ENCODE results near the gene TMSB15C. TPM values are rescaled to one million over a fixed set of nuclear protein-coding genes. Genes with fewer than 3 reads are reported as not detected.
"Not testable (repeated sequence)": the region's sequence is repeated elsewhere in the genome, so short reads cannot be mapped to it uniquely, and the experiment has no call there.

The TMSB15C gene
- total RNA-seq, 1 donor, result 3.9 TPM

DNA sequence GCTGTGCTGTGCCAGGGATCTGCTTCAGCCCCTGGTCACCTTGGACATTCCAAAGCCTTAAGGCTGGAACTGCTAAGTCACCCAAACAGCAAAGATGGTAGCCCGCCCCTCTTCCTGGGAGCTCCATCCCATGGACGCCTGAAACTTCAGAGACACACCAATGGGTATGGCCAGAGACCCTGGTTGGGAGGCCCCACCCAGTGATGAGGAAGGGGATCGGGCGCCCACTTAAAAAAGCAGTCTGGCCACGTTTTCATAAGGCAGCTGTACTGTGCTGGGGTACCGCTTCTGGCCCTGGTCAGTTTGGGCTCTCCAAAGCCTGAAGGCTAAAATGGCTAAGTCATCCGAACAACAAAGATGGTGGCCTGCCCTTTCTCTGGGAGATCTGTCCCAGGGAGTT is 9.4 kb upstream of the TMSB15C start:
- Histone ChIP-seq H3K9me3 (ENCODE audit: low read depth, low read length) (no peaks in the 10 kb centered on the region), H3K4me3 (ENCODE audit: low read length) (no peak overlapping the region), H3K27me3 (ENCODE audit: insufficient read depth, low read length) (no peaks in the 10 kb centered on the region), H3K4me1 (ENCODE audit: insufficient read depth, low read length) (no peaks in the 10 kb centered on the region)

DNA sequence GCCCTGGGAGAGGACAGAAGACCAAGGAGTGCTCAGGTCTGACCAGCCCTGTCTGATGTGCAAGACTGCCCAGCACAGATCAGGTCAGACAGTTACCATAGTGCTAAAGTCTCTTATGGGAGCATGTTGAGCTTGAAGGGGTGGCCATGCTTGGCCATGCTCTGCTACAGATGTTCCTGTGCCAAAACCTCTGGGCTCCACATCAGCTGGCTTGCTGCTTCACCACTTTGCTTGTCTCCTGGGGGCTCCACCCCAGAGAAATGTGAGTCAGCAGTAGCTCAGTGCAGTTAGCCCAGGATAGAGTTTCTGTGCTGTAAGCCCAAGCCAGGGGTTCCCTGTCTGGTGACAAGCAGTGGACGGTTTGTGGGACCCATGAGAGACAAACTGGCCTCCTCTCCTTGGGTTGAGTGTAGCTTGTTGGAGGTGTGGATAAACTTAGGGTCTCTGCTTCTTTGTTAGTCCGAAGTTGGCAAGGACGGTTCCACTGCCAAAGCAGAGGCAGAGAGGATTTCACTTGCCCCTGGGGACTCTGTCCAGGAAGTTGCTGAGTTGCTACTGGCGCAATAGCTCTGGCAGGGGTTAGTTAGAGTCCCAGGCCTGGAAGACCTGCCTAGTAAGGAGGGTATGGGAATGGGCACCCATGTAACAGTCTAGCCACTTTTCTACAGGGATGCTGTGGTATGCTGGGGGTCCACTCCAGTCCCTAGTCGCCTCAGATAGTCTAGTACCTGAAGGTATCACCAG is 8.7 kb upstream of the TMSB15C start:
- no peaks in the 10 kb centered on the region for H3K9me3 ChIP-seq (ENCODE audit: low read depth, low read length)
- no peaks in the 10 kb centered on the region for H3K4me1 ChIP-seq (ENCODE audit: insufficient read depth, low read length)
- H3K27me3 ChIP-seq (ENCODE audit: insufficient read depth, low read length), result no peaks in the 10 kb centered on the region
- no peak overlapping the region for H3K4me3 ChIP-seq (ENCODE audit: low read length)

DNA sequence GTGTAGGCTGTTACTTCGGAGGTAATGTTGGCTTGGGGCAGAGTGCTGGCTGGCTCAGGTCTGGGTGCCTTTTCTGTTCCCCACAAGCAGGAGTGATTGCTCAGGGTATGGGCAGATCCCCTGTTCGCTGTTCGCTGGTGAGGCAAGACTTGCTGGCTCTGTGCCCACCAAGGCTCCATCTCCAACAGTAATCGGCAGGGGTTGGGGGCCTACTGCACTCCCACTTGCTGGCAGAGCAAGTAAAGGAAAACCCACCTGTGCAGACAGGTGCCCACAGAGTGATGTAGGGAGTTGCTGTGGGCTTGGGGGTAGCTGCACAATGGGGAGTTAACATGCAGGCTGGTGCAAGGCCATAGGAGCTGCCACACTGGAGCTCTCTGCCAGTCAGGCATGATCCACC is 8.0 kb upstream of the TMSB15C start:
- Histone ChIP-seq H3K9me3 (ENCODE audit: low read depth, low read length) (no peaks in the 10 kb centered on the region), H3K27me3 (ENCODE audit: insufficient read depth, low read length) (no peaks in the 10 kb centered on the region)

DNA sequence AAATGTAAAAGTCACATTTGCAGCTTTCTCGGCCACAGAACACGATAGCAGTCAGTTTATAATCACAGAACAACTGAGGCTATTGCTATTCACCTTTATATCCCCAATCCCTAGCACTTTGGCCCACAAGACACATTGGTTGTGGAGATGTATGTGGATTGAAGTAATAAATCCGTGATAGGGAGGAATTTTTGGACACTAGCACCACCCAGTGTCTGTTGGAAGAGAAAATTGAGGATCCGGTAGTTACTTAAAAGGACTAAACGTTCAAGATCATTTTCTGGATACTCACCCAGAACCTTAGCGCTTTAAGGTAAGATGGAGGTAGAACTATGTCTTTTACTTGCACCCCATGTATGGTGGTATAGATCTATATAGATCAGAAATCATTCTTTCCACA is 1.8 kb upstream of the TMSB15C start:
- not testable (repeated sequence) for H3K9me3 ChIP-seq (ENCODE audit: low read depth, low read length); H3K4me1 ChIP-seq (ENCODE audit: insufficient read depth, low read length); H3K4me3 ChIP-seq (ENCODE audit: low read length); H3K27me3 ChIP-seq (ENCODE audit: insufficient read depth, low read length)

More for the DNA sequence above, 8.0 kb upstream of the TMSB15C start:
- H3K4me1 ChIP-seq (ENCODE audit: insufficient read depth, low read length), result no peaks in the 10 kb centered on the region
- H3K4me3 ChIP-seq (ENCODE audit: low read length), result no peak overlapping the region

DNA sequence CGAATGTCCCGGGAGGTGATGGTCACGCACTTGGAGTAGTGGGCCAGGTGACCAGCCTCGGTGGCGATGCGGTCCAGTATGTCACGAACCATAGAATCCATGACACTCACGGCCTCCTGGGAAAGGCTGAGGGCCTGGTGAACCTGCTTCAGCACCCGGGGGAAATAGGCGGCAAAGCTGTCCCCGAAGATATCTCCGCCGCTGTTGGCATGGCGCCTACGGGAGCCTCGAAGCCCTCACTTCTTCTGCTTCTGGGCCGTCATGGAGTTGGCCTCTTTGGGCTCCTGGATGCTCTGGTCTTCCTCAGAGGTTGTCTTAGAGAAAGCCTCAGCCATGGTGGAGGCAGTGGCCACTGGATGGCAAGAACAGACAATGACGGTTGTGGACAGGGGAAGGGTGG is 13.4 kb downstream of the TMSB15C start:
- not testable (repeated sequence) for H3K4me1 ChIP-seq (ENCODE audit: insufficient read depth, low read length); H3K27me3 ChIP-seq (ENCODE audit: insufficient read depth, low read length); H3K4me3 ChIP-seq (ENCODE audit: low read length); H3K9me3 ChIP-seq (ENCODE audit: low read depth, low read length)

DNA sequence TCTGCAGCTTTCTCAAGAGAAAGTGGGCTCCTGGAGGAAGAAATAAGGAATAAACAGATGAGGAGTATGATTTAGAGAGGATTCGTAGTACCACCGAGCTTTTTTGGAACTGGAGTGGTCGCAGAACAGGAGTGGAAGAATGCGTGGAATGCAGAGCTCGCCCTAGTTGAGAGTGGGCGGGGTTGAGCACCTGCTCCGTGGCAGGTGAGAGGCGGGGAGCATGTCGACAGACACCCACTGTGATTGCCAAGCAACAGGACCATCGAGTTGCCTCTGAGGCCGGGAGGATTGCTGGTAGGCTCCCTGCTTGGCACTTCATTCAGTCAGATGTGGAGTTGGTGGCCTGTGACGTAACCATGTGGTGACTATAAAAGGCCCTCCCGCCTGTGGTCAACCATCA is 21.1 kb downstream of the TMSB15C start:
- not testable (repeated sequence) for H3K27me3 ChIP-seq (ENCODE audit: insufficient read depth, low read length); H3K9me3 ChIP-seq (ENCODE audit: low read depth, low read length); H3K4me1 ChIP-seq (ENCODE audit: insufficient read depth, low read length); H3K4me3 ChIP-seq (ENCODE audit: low read length)

DNA sequence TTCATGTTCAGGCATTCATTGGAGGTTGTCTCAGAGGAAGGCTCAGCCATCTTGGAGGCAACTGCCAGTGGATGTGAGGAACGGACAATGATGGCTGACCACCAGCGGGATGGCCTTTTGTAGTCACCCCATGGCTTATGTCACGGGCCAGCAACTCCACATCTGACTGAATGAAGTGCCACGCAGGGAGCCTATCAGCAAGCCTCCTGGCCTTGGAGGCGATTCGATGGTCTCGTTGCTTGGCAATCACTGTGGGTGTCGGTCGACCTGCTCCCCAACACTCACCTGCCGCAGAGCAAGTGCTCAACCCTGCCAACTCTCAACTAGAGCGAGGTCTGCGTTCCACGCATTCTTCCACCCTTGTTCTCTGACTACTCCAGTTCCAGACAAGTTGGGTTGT is 28.9 kb downstream of the TMSB15C start:
- Histone ChIP-seq H3K27me3 (ENCODE audit: insufficient read depth, low read length) (no peaks in the 10 kb centered on the region), H3K4me1 (ENCODE audit: insufficient read depth, low read length) (no peaks in the 10 kb centered on the region), H3K9me3 (ENCODE audit: low read depth, low read length) (no peaks in the 10 kb centered on the region), H3K4me3 (ENCODE audit: low read length) (no peak overlapping the region)

DNA sequence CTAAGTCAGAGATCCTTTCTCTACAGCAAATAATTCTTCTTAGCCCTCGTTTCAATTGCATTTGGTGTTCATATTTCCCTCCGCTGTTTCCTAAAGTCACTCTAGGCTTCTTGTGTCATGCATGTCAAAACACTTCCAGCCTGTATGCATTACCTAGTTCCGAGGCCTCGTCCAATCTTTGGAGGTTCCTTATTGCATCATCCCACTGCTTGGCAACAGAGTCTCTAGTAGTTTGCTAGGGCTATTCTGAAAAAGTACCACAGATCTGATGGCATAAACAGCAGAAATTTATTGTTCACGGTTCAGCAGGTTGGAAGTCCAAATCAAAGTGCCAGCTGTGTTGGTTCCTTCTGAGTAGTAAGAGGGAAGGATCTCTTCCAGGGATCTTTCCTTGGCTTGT is 30.4 kb downstream of the TMSB15C start:
- H3K4me1 ChIP-seq (ENCODE audit: insufficient read depth, low read length), result no peaks in the 10 kb centered on the region
- no peaks in the 10 kb centered on the region for H3K27me3 ChIP-seq (ENCODE audit: insufficient read depth, low read length)
- no peak overlapping the region for H3K4me3 ChIP-seq (ENCODE audit: low read length)
- no peaks in the 10 kb centered on the region for H3K9me3 ChIP-seq (ENCODE audit: low read depth, low read length)

DNA sequence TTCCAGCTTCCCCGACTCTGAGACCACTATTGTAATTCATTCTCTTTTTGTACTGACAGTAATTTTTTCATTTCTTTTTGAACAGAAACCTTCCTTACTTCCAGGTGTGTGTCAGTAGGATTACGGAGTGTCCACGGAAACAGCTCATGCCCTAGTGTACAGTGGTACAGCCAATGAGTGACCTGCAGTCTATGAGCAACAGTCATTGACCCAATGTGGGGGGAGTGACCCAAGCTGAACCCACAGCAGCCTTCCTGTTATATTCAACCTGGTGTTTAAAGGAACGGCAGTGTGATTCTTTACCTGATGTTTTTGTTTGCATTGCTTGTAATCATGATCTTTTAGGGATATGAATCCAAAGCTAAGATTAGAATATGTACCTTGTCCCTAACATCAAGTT is 35.0 kb downstream of the TMSB15C start:
- Histone ChIP-seq H3K4me3 (ENCODE audit: low read length) (no peak overlapping the region), H3K27me3 (ENCODE audit: insufficient read depth, low read length) (no peaks in the 10 kb centered on the region), H3K9me3 (ENCODE audit: low read depth, low read length) (no peaks in the 10 kb centered on the region), H3K4me1 (ENCODE audit: insufficient read depth, low read length) (no peaks in the 10 kb centered on the region)

DNA sequence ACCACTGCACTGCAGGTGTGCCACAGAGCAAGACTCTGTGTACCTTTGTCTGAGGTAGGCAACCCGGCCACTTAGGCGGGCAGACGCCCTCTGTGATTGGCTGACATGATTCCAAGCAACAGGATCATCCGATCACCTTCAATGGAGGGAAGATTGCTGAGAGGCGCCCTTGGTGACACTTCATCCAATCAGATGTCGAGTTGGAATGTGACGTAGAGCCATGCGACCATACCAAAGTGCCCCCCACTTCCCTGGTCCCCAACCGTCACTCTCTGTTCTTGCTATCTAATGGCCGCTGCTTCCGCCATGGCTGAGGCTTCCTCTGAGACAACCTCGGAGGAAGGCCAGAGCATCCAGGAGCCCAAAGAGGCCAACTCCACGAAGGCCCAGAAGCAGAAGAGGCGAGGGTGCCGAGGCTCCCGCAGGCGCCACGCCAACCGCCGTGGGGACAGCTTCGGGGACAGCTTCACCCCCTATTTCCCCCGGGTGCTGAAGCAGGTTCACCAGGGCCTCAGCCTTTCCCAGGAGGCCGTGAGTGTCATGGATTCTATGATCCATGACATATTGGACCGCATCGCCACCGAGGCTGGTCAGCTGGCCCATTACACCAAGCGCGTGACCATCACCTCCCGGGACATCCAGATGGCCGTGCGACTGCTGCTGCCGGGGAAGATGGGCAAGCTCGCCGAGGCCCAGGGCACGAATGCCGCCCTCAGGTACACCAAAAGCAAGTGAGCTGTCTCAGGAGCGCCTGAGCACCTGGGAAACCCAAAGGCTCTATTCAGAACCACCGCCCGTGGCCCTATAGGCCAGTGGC is 36.1 kb downstream of the TMSB15C start, which contains the start of gene H2BW2:
Gene H2BW2, plus strand, starts transcription at position 268 of the 817 bp plus-strand sequence. Its CDS starts 39 bp downstream, at position 307.
- no peaks in the 10 kb centered on the region for H3K4me1 ChIP-seq (ENCODE audit: insufficient read depth, low read length)
- no peak within 1 kb of the TSS for H3K4me3 ChIP-seq (ENCODE audit: low read length)
- H3K9me3 ChIP-seq (ENCODE audit: low read depth, low read length), result no peaks in the 10 kb centered on the region
- no peaks in the 10 kb centered on the region for H3K27me3 ChIP-seq (ENCODE audit: insufficient read depth, low read length)

Other genes with a start within 250 kb of the TMSB15C start
- gene RAB9B, start 244.0 kb downstream of the TMSB15C start, total RNA-seq, result under 0.01 TPM
- gene TMSB15B, start 113.6 kb downstream of the TMSB15C start, total RNA-seq, result 5.9 TPM
- not detected for gene H2BW1, start 62.5 kb downstream of the TMSB15C start, total RNA-seq
- not detected for gene H2BW2, start 36.3 kb downstream of the TMSB15C start, total RNA-seq
- 3.4 TPM for gene ZCCHC18, start 36.3 kb upstream of the TMSB15C start, total RNA-seq
- gene SLC25A53, start 80.8 kb upstream of the TMSB15C start, total RNA-seq, result 8.3 TPM
- gene FAM199X, start 90.2 kb upstream of the TMSB15C start, total RNA-seq, result 35.3 TPM
- gene ESX1, start 178.7 kb upstream of the TMSB15C start, total RNA-seq, result not detected

All from mononuclear cell (primary cell).